ENCODE data around the gene METTL27.
"Not testable (repeated sequence)": the region's sequence is repeated elsewhere in the genome, so short reads cannot be mapped to it uniquely, and the experiment has no call there.

METTL27 gene

DNA sequence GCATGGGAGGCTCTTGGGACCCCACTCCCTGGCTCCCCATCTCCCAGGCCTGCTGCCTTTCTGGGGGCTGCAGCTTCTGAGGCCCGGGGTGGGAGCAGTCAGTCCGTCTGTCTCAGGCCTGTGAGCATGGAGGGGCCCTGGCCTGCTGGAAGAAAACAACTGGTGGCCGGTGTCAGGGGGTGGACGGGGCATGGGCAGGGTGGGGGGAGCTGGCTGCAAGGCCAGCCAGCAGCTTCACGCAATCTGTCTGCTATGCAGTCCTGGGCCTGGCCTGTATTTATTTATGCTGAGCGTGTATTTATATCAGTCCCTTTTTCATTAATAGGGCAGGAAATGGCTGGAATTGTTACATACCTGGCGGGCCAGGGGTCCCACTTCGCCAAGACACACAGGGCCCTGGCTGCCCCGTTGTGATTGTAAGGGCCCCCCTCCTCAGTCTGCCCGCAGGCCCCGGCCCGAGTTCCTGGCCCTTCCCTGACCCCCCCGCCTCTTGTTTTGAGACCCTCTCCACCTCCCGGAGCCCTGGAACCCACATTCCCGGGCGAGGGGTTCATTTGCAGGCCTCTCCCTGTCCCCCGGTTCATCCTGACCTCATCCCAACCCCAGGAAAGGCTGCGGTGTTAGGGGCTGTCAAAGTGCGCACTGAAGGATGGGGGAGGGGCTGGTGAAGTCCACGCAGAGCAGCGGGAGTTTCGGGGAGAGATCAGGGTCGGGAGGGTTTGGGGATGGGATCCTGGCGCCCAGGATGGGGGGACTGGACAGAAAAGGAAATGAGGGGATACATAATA is 26.9 kb upstream of the METTL27 start:
- DNase-seq: no peak

- DNase-seq: no peak
Measured at GRCh38 chr7:73866446-73866767, 24.1 kb upstream of the METTL27 start.

DNA sequence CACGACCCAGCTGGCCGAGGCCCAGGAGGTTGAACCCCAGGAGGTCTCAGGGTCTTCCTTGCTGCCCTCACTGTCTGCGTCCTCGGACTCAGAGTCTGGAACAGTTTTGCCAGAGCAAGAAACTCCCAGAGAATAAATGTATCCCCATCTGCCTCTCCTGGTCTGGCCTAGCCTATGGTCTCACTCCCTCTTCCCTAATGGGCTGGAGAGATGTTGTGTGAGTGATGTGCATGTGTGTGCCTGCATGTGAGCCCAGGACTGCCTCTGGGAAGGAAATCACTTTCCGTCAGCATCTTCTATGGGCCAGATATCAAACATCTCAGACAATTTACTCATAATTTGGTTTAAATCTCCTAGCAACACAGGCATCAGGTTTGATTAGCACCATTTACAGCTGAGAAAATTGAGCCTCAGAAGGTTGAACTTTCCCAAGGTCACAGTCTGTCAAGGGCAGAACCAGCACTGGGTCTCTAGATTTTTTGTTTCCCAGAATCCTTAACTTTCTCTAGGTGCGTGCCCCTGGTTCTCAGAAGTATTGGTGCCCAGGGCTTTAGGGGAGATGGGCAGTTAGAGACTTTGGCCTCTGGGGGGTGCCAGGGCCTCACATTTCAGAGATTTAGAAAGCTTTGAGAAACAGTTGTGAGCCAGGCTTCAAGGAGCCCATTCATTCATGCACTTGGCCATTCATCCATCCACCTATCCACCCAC is 23.6 kb upstream of the METTL27 start:
- DNase-seq: no peak

GRCh38 chr7:73864981-73865711 is 22.8 kb upstream of the METTL27 start:
- no peak for DNase-seq

- DNase-seq: no peak
Measured at GRCh38 chr7:73861305-73861704, 19.0 kb upstream of the METTL27 start.

- no peak for DNase-seq
Measured at GRCh38 chr7:73860859-73861258, 18.5 kb upstream of the METTL27 start, which contains the start of gene TMEM270. Gene TMEM270 (plus strand): TSS chr7:73861159. CDS start chr7:73861195, 36 bp downstream.

DNA sequence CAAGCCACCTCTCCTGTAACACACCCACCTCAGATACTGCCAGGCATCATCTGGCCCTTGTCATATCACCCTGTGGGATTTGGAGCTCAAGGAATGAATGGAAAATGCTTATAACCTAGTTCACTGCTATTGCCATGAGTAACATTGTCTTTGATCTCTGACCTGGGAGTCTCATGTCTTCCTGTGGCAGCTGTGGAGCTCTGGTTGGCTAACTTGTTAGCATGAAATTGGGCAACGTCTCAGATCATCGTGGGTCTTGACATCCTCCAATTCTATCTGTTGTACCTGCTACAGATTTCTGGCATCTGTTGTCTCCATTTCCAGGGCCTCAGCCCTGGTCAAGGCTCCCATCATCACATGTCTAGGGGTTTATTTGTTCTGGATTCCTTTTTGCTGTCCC is 16.5 kb upstream of the METTL27 start:
- no peak for DNase-seq

- no peak for DNase-seq
Measured at GRCh38 chr7:73856941-73857340, 14.6 kb upstream of the METTL27 start.

DNA sequence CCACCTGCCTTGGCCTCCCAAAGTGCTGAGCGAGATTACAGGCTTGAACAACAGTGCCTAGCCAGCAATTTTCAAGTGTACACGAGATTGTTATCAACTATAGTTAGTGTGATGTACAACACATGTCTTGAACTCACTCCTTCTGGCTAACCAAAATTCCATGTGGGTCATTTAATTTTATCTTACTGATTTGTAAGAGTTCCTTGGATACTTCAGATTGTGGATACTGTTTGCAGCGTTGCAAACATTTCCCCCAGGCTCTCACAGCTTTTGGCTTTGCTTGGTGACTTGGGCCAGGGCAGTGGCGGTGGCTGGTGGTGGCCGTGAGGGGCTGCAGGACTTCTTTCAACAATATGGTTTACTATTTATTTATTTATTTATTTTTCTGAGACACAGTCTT is 10.2 kb upstream of the METTL27 start:
- no peak for DNase-seq

DNA sequence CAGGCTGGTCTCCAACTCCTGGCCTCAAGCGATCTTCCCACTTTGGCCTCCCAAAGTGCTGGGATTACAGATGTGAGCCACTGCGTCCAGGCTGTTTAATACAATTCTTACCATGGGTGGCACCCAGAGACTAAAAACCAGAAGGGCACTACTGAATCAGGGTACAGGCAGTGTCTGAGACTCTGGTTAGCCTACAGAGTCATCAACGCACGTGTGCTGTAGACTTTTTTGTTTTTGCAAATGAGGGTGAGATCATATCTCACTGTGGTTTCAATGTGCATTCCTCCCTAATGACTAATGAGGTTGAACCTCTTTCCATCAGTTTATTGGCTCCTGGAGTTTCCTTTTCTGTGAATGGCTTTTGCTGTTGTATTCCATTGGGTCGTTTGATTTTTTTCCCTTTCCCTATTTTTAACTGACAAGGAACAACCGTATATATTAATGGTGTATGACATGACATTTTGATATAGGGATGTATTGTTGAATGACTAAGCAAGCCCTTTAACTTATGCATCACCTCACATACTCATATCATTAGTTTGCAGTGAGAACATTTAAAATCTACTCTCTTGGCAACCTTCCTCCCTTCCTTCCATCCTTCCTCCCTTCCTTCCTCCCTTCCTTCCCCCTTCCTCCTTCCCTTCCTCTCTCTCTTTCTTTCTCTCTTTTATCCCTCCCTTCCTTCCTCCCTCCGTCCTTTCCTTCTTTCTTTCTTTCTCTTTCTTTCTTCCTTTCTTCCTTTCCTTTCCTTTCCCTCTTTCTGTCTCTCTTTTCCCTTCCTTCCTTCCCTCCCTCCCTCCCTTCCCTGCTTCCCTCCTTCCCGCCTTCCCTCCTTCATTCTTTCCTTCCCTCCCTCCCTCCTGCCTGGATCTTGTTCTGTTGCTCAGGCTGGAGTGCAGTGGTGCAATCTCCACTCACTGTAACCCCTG is 9.4 kb upstream of the METTL27 start:
- no peak for DNase-seq

DNA sequence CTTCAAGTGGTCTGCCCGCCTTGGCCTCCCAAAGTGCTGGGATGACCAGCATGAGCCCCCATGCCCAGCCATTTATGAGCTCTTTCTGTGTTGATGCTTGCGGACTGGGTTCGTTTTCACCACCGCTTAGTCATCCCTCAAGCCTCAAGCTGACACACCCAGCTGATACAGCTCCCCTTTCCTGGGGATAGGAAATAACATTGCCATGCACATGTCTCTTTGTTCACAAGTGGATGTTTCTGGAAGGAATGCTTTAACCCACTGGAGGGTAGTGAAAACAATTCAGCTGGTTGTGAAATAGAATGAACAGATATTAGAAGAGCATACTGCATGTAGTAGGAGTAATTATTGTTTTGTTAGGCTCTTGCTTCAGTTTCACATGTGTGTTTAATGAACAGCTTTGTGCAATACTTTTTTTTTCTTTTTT is 8.5 kb upstream of the METTL27 start:
- DNase-seq: no peak

- DNase-seq: no peak
Measured at GRCh38 chr7:73847941-73848723, 5.8 kb upstream of the METTL27 start.

DNA sequence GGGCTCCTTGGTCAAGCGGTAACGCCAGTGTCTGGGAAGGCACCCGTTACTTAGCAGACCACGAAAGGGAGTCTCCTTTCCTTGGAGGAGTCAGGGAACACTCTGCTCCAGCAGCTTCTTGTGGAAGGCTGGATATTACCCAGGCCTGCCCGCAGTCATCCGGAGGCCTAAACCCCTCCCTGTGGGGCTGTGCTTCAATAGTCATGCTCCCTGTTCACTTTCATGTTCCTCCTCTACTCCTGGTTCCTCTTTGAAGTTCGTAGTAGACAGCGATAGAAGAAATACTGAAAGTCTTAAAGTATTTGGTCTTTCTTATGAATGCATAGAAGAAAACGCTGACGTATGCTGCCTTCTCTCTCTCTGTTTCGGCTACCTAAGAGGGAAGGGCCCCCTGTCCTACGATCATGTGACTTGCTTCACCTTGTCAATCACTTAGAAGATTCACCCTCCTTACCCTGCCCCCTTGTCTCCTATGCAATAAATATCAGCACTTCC is 3.4 kb upstream of the METTL27 start:
- DNase-seq: not testable (repeated sequence)

DNA sequence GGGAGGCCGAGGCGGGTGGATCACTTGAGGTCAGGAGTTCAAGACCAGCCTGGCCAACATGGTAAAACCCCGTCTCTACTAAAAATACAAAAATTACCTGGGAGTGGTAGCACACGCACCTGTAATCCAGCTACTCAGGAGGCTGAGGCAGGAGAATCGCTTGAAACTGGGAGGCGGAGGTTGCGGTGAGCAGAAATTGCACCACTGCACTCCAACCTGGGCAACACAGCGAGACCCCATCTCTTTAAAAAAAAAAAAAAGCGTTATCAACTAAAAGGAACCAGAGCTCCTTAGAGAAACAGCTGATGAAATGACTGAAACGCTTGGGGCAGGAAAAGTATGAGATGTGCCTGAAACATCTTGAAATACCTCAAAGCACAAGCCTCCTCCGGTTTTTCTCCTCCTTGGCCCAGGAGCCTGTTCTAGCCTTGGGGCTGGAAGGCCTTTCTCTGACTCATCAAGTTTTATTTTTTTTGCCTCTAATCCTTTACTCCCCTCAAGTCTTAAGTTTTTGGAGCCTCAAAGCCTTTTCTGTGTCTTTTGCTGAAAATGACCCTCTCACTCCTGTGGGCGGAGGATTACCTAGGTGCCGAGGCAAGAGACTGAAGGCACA is 2.6 kb upstream of the METTL27 start:
- no peak for DNase-seq

DNA sequence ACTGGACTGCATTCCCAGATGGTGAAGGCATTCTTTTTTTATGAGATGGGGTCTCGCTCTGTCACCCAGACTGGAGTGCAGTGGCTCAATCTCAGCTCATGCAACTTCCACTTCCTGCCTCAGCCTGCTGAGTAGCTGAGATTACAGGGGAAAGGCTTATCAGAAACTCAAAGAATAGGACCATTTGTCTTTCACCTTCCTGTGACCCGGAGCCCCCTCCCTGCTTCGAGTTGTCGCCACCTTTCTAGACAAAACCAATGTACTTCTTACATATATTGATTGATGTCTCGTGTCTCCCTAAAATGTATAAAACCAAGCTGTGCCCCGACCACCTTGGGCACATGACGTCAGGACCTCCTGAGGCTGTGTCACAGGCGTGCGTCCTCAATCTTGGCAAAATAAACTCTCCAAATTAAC is 1.8 kb upstream of the METTL27 start:
- DNase-seq: no peak

GRCh38 chr7:73841689-73842066 is 638 bp downstream of the METTL27 start:
- DNase-seq: no peak

GRCh38 chr7:73840715-73841379 is 1.5 kb downstream of the METTL27 start:
- no peak for DNase-seq

DNA sequence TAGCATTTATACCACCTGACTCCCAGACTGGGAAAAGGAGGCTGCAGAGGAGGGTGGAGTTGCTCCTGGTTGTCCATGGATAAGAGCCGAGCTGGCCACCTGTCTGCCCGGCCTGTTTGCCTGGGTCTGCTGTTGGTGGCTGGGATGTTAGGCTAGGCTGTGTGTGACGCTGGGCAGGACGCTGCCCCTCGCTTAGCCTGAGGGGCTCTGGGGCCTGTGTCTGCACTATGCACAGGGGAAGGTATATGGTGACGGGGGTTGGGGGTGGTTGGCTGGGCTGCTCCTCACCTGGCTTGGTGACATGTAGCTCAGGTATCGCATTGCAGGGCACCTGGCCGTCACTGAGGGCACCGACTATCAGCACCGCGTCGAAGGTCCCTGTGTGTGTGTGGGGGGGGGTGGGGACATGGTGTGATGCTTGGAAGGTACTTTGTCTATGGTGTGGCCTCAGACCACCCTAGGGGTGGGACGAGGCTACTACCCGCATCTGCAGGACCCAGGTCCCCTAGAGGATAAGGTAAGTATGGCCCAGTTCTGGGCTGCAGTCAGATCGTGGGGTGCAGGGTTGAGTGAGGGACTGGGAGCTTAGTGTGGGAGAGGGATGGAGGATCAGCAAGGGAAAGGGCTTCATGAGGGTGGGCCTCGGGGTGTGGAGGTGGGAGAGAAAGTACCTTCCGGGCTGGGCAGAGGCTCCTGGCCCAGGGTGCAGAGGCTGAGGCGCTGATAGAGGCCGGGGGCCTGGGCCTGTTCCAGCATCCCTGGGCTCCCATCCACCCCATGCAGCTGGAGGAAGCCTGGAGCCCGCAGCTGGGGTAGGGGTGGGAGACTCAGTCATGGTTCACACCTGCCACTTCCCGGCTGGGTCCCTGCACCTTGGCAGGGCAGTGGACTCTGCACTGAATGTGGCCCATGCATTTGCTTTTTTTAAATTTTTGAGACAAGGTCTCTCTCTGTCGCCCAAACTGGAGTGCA is 2.3 kb downstream of the METTL27 start:
- DNase-seq: no peak

DNA sequence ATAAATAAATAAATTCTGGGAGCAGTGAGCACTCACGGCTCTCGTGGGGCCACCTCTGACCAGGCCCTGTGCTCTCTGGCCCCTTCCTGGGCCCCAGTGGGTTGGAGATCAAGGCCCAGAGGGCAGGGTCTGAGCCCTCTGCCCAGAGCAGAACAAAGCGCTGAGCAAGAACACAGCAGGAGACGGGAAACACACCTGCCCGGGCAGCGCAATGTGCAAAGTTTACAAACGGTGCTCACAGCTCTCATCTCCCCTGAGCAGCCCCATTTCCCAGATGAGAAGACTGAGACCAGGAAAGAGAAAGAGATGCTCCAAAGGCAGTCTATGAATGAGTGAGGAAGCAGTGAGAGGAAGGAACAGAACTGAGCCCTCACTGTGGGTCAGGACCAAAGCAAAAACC is 3.0 kb downstream of the METTL27 start:
- DNase-seq: no peak

Measured in activated CD4-positive, alpha-beta T cell treated with anti-CD3 and anti-CD28 coated beads for 4 hours (primary cell).